ENCODE results near the gene HPSE. TPM values are rescaled to one million over a fixed set of nuclear protein-coding genes. Genes with fewer than 3 reads are reported as not detected.

Gene HPSE
- total and polyA plus RNA-seq, 2 of the 8 experiments (the other 6 are each of a cell fraction or from before 2014, with no cell fraction given), result 1.5 to 5.0 TPM

DNA sequence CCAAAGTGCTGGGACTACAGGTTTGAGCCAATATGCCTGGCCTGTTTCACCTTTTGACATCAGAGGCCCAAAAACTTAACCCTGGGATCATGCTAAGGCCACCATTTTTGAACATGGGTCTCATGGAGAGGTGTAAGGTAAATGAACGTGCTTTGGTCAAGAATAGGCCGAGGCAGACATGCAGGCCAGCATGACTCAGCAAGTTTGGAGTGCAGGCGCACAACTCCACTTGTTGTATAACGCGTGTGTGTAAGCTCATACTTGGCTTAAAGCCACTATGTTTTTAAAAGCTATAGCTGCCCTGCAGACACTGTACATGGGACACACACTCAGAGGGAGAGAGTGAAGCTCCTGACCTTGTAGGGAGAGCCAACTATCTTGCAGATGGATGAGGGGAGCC is 43.8 kb upstream of the HPSE start:
- Histone ChIP-seq H3K4me1 (replicated peaks in 1 of 4; ENCODE audit: control insufficient read depth in 3 of 4, insufficient read depth in 4 of 4, low read length in 3 of 4) (no peaks in the 10 kb centered on the region), H3K23me2 (ENCODE audit: low read depth, low read length) (no peaks in the 10 kb centered on the region), H4K91ac (replicated peaks; ENCODE audit: insufficient read length, low read length) (no peak overlapping the region), H3K9me3 (ENCODE audit: insufficient read depth in 2 of 2, low read depth in 1 of 2, low read length in 1 of 2) (peaks cover 15 to 21% of the 10 kb centered on the region in 2 experiments), H4K5ac (ENCODE audit: insufficient read length, low read depth, low read length) (no peak overlapping the region), H2BK5ac (ENCODE audit: low read depth, low read length) (no peak overlapping the region), H3K18ac (ENCODE audit: extremely low read depth, low read length) (no peak overlapping the region), H2BK12ac (ENCODE audit: low read depth, low read length) (no peak overlapping the region), H2BK15ac (ENCODE audit: low read length) (no peak overlapping the region), H2BK20ac (ENCODE audit: low read length) (no peak overlapping the region), H2BK120ac (replicated peaks; ENCODE audit: low read depth, low read length) (no peak overlapping the region), H3K36me3 (ENCODE audit: control insufficient read depth in 2 of 4, insufficient read depth in 4 of 4, low read length in 3 of 4) (peaks cover 0 to 9% (median 0%) of the 10 kb centered on the region in 4 experiments; a peak in 2 of 8 replicates), H3K23ac (ENCODE audit: insufficient read length) (no peak overlapping the region), H3K56ac (replicated peaks; ENCODE audit: insufficient read length, low read depth, low read length) (no peak overlapping the region), H4K8ac (ENCODE audit: extremely low read depth, insufficient read depth, low read length) (no peak overlapping the region), H3K4me3 (ENCODE audit: extremely low read depth in 1 of 4, insufficient read depth in 2 of 4, low read depth in 3 of 4, low read length in 4 of 4) (no peak overlapping the region), H3K4me2 (ENCODE audit: insufficient read depth in 1 of 2, low read depth in 2 of 2, low read length in 2 of 2) (no peak overlapping the region), H3K79me2 (ENCODE audit: control insufficient read depth in 1 of 2, insufficient read depth in 2 of 2, low read length in 2 of 2) (no peaks in the 10 kb centered on the region), H3K27me3 (replicated peaks in 1 of 4; ENCODE audit: control insufficient read depth in 3 of 4, extremely low read depth in 1 of 4, insufficient read depth in 3 of 4, low read length in 3 of 4) (no peaks in the 10 kb centered on the region), H3K27ac (ENCODE audit: low read depth, low read length) (no peak overlapping the region), H3K14ac (ENCODE audit: insufficient read length) (no peak overlapping the region), H3K79me1 (ENCODE audit: low read depth, low read length) (no peaks in the 10 kb centered on the region), H3K9ac (replicated peaks in 1 of 4; ENCODE audit: extremely low read depth in 1 of 4, low read depth in 3 of 4, low read length in 3 of 4) (no peak overlapping the region), H3K4ac (replicated peaks; ENCODE audit: insufficient read length, low read depth, low read length) (no peak overlapping the region), H2AFZ (ENCODE audit: low read length) (no peak overlapping the region), H4K20me1 (replicated peaks in 1 of 2; ENCODE audit: control insufficient read depth in 1 of 2, insufficient read depth in 2 of 2, low read length in 2 of 2) (no peaks in the 10 kb centered on the region), H2AK5ac (ENCODE audit: low read depth, low read length) (no peak overlapping the region)
- POLR2A ChIA-PET (ENCODE audit: partially characterized antibody), result no interaction called here
- DNase-seq (ENCODE audit: low read depth in 1 of 2, low spot score in 2 of 2) (no peak), FAIRE-seq (no peak)
- 86% methylated on average over 5 of the region's 5 CpGs; no CpG with 5 or more reads in 1 of the 2 experiments for WGBS, 2 experiments (ENCODE audit: extremely low coverage in 1 of 2, insufficient coverage in 1 of 2, insufficient read length in 1 of 2, insufficient replicate concordance in 2 of 2, low coverage in 1 of 2, low lambda C conversion rate in 2 of 2, missing lambda C conversion rate in 1 of 2)
- CTCF ChIA-PET (ENCODE audit: partially characterized antibody), result interaction anchor here (1.3 to 1.6 kb wide), 3 partner anchors 10 to 15 kb away, joined by 4 to 8 read pairs (median 6); no protein-coding TSS in a partner anchor
- TF ChIP-seq BCL11A (IDR thresholded peaks at IDR 0.05; ENCODE audit: low read depth in 2 of 2, low read length in 2 of 2) (no peak), SIX5 (IDR thresholded peaks at IDR 0.05; ENCODE audit: low read depth, low read length) (no peak), EGR1 (IDR thresholded peaks at IDR 0.05; ENCODE audit: borderline replicate concordance, low read depth, low read length) (no peak), POLR2A (IDR thresholded peaks at IDR 0.05; ENCODE audit: control extremely low read depth in 1 of 2, low read depth in 2 of 2, low read length in 2 of 2) (no peak), TAF1 (IDR thresholded peaks at IDR 0.05; ENCODE audit: low read depth, low read length) (no peak), SIRT6 (IDR thresholded peaks at IDR 0.05; ENCODE audit: low read length) (no peak), GTF2F1 (IDR thresholded peaks at IDR 0.05; ENCODE audit: borderline replicate concordance, low read depth, low read length) (no peak), GABPA (IDR thresholded peaks at IDR 0.05; ENCODE audit: borderline replicate concordance, insufficient read depth, low read length) (no peak), TBP (IDR thresholded peaks at IDR 0.05; ENCODE audit: low read depth, low read length) (no peak), BACH1 (IDR thresholded peaks at IDR 0.05; ENCODE audit: low read length) (no peak), SRF (IDR thresholded peaks at IDR 0.05; ENCODE audit: low read depth, low read length) (no peak), NANOG (IDR thresholded peaks at IDR 0.05; ENCODE audit: insufficient read depth, low read depth, low read length, poor library complexity, severe bottlenecking) (no peak), SAP30 (IDR thresholded peaks at IDR 0.05; ENCODE audit: insufficient read depth, insufficient replicate concordance, low read length) (no peak), NRF1 (IDR thresholded peaks at IDR 0.05; ENCODE audit: low read depth, low read length) (no peak), FOSL1 (IDR thresholded peaks at IDR 0.05; ENCODE audit: insufficient read depth, low read depth, low read length) (no peak), CHD2 (IDR thresholded peaks at IDR 0.05; ENCODE audit: low read length) (no peak)
